ENCODE measurements around the gene BMP7. TPM values are rescaled to one million over a fixed set of nuclear protein-coding genes. Genes with fewer than 3 reads are reported as not detected.

The BMP7 gene
- total and polyA plus RNA-seq, 12 donors = 0.74 to 6.7 (median 2.2) TPM; not detected in 3

DNA sequence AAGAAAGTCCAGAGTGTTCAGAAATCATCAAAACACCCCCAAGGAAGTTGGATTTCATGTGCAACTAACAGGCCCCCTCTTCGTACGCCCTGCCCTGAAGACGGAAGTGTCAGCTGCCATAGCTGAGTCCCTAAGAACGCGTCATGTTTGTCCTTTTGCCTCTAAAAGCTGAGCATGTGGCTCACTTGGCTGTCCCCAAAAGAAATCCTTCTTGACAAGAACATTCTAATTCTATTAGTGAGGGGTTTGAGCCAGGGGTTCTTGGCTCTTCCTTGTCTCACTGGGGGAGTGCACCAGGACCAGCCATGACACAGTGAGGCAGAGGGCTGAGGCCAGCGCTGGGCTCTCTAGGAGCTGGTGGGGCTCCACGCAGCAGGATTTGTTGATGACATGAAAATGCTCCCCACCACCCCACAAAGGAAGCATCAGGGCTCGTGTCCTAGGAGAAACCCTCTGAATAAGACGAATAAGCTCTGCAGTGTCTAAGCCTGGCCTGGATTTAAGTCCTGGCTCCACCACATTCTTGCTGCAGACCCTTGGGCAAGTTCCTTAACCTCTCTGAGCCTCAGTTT, 43.2 kb upstream of the BMP7 start:
- Histone ChIP-seq H3K9me3 (replicated peaks in 1 of 3) (no peaks in the 10 kb centered on the region), H3K4me1 (replicated peaks in 1 of 2) (no peaks in the 10 kb centered on the region), H3K4me3 (no peak overlapping the region), H3K36me3 (replicated peaks in 1 of 2) (no peaks in the 10 kb centered on the region), H3K27ac (no peak overlapping the region), H3K27me3 (peaks cover 9% of the 10 kb centered on the region)
- no peak for DNase-seq
- 70 to 88% (median 79%) methylated on average over 7 to 9 of the region's 9 CpGs for WGBS, 4 donors
- TF ChIP-seq POLR2A (IDR thresholded peaks at IDR 0.05) (no peak), CTCF (IDR thresholded peaks at IDR 0.05) (no peak)
- intact Hi-C loops (cut with DNase I) = no loop called here

DNA sequence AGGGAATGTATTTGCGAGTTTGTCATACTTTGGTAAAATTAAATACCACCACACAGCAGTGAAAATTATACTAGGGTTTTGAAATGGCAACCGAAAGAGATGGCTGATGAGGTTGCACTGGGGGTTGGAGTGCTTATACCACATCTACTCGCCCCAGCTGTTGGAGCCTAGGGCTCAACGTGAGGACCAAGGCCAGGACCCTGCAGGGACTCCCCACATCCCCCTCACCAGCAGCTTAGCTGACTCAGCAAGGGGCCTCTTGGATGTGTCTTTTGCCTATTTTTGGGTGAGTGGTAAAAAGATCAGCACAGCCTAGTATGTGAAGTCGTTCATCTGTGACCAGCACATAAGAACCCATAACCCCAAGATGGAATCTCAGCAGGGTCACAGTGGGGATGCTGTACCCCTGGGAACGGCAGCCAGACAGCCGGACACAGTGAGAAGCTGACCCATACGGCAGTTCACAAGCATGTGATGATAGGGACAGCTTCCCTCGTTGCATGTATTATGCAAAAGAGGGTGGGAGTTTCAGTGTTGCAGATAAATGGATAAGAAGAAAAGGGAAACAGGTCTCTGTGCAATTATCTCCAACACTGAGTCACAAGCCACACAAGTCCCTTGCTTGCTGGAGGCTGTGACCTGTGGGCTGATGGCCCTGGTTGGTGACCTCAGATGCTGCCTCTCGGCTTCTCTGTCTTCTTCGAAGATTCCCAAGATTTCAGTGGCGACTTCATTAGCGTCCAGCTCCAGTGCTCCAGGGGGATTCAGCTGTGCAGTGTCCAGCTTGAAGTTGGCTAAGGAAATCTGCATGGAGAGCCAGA, 42.2 kb upstream of the BMP7 start:
- no peak for DNase-seq

DNA sequence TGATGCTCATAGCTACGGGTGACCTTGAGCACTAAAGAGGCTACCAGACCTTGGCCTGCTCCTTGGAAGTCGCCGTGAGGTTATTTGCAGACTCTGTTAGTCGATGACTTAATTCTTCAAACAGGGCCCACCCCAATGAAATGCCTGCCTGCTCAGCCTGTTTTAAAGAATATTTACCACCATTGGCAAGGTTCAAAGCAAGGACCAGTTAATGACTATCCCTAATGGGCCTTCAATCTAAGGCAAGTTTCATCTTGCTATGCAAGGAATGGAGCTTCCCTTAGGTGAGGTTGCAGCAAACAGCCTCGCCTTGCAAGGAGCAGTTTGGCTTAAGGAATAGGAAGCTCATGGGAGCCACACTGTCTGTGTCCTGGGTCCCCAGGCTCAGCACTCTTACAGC, 40.3 kb upstream of the BMP7 start:
- WGBS, 4 donors = 58 to 71% (median 64%) methylated on average over 5 of the region's 5 CpGs
- Histone ChIP-seq H3K4me3 (no peak overlapping the region), H3K27me3 (peaks cover 9% of the 10 kb centered on the region), H3K36me3 (replicated peaks in 1 of 2) (no peaks in the 10 kb centered on the region), H3K27ac (no peak overlapping the region), H3K4me1 (replicated peaks in 1 of 2) (no peaks in the 10 kb centered on the region), H3K9me3 (replicated peaks in 1 of 3) (no peaks in the 10 kb centered on the region)
- intact Hi-C loops (cut with DNase I) = no loop called here
- no peak for DNase-seq
- no peak for TF ChIP-seq CTCF (IDR thresholded peaks at IDR 0.05)
- no peak for TF ChIP-seq POLR2A (IDR thresholded peaks at IDR 0.05)

More for the DNA sequence above, 42.2 kb upstream of the BMP7 start:
- Histone ChIP-seq H3K4me3 (no peak overlapping the region), H3K27ac (no peak overlapping the region), H3K27me3 (peaks cover 9% of the 10 kb centered on the region), H3K36me3 (replicated peaks in 1 of 2) (no peaks in the 10 kb centered on the region), H3K9me3 (replicated peaks in 1 of 3) (no peaks in the 10 kb centered on the region), H3K4me1 (replicated peaks in 1 of 2) (no peaks in the 10 kb centered on the region)
- intact Hi-C loops (cut with DNase I) = no loop called here
- TF ChIP-seq POLR2A (IDR thresholded peaks at IDR 0.05) (no peak), CTCF (IDR thresholded peaks at IDR 0.05) (no peak)
- WGBS, 4 donors = 53 to 59% (median 56%) methylated on average over 11 to 13 of the region's 13 CpGs

DNA sequence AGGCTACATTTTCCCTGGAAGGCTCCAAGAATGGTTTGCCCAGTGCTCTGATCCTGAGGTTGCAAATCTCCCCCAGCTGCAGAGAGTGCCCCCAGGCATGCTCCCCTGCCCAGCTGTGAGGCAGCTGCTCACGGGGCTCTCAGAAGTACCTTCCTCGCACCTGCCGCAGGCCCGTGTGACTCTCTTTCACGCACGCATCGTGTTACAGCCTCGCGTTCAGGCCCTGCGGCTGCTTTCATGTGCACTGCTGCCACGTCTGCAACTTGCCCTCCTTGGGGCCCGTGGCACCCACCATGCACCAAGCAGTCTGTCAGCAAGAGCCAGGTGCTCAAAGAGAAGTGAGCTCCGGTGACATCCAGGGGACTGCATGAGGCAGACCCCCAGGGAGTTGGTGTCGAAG, 34.6 kb upstream of the BMP7 start:
- Histone ChIP-seq H3K9me3 (replicated peaks in 1 of 3) (no peaks in the 10 kb centered on the region), H3K4me3 (no peak overlapping the region), H3K27ac (no peak overlapping the region), H3K27me3 (no peaks in the 10 kb centered on the region), H3K4me1 (replicated peaks in 1 of 2) (no peaks in the 10 kb centered on the region), H3K36me3 (replicated peaks in 1 of 2) (no peaks in the 10 kb centered on the region)
- 63 to 82% (median 66%) methylated on average over 4 to 14 of the region's 14 CpGs for WGBS, 4 donors
- no peak for TF ChIP-seq POLR2A (IDR thresholded peaks at IDR 0.05)
- no peak for TF ChIP-seq CTCF (IDR thresholded peaks at IDR 0.05)
- intact Hi-C loops (cut with DNase I) = no loop called here
- DNase-seq = no peak

All from adrenal gland (tissue), 12 donors.